Stimulated activated CD8-positive, alpha-beta memory T cell treated with anti-CD3 and anti-CD28 coated beads, Interleukin-15, amount 100 ng/mL, for 48 hours (primary cell): ENCODE measurements around the gene LINC01488.

Experiments
- DNase-seq, 2 donors: peaks; one replicate each; pipeline ENCODE4 v3.0.0-alpha.2; 2020; ENCODE audit warnings: low read depth in 2 of 2

The LINC01488 gene

GRCh38 chr11:69530278-69531070 is 49.0 kb downstream of the LINC01488 start:
- no peak for DNase-seq

GRCh38 chr11:69531071-69531716 is 49.7 kb downstream of the LINC01488 start:
- no peak for DNase-seq

- no peak for DNase-seq
These were observed 50.2 kb downstream of the LINC01488 start for GRCh38 chr11:69531717-69532088.

- DNase-seq: no peak
These were observed 52.1 kb downstream of the LINC01488 start for GRCh38 chr11:69533296-69534165.

GRCh38 chr11:69534166-69534530 is 52.7 kb downstream of the LINC01488 start:
- DNase-seq: no peak

GRCh38 chr11:69535908-69536307 is 54.4 kb downstream of the LINC01488 start:
- DNase-seq: no peak

- DNase-seq: no peak
These were observed 54.9 kb downstream of the LINC01488 start for GRCh38 chr11:69536406-69536805.

- DNase-seq: no peak
These were observed 55.7 kb downstream of the LINC01488 start for GRCh38 chr11:69537126-69537525.

GRCh38 chr11:69537855-69538640 is 56.6 kb downstream of the LINC01488 start:
- DNase-seq: no peak

GRCh38 chr11:69538854-69539253 is 57.4 kb downstream of the LINC01488 start:
- DNase-seq: no peak

GRCh38 chr11:69539416-69540117 is 58.1 kb downstream of the LINC01488 start:
- no peak for DNase-seq

GRCh38 chr11:69540118-69541000 is 58.9 kb downstream of the LINC01488 start:
- no peak for DNase-seq

- no peak for DNase-seq
These were observed 59.5 kb downstream of the LINC01488 start for GRCh38 chr11:69541001-69541285.

GRCh38 chr11:69541501-69542313 is 60.2 kb downstream of the LINC01488 start:
- no peak for DNase-seq

GRCh38 chr11:69542314-69543168 is 61.1 kb downstream of the LINC01488 start:
- no peak for DNase-seq
